GM21390 (cell line): ENCODE measurements around the gene RBMS2.
"Not testable (repeated sequence)": the region's sequence is repeated elsewhere in the genome, so short reads cannot be mapped to it uniquely, and the experiment has no call there.

ENCODE experiments used
- ATAC-seq: cut with Tn5 transposase; IDR thresholded peaks from one replicate; pipeline ENCODE4 v1.9.1; 2021; ENCODE audit not compliant: unreplicated experiment

RBMS2 gene

GRCh38 chr12:56517854-56518253, 3.8 kb upstream of the RBMS2 start:
- no peak for ATAC-seq

GRCh38 chr12:56518570-56518969, 3.0 kb upstream of the RBMS2 start:
- no peak for ATAC-seq

- ATAC-seq, result no peak
These were observed 1.6 kb upstream of the RBMS2 start for GRCh38 chr12:56520048-56520447.

- no peak for ATAC-seq
These were observed 1.1 kb upstream of the RBMS2 start for GRCh38 chr12:56520506-56520905.

GRCh38 chr12:56521209-56521589, 421 bp upstream of the RBMS2 start:
- no peak for ATAC-seq

GRCh38 chr12:56522411-56523193, 982 bp downstream of the RBMS2 start:
- no peak for ATAC-seq

- ATAC-seq, result no peak
These were observed 7.2 kb downstream of the RBMS2 start for GRCh38 chr12:56528846-56529245.

GRCh38 chr12:56529656-56530055, 8.0 kb downstream of the RBMS2 start:
- no peak for ATAC-seq

- ATAC-seq, result no peak
These were observed 8.9 kb downstream of the RBMS2 start for GRCh38 chr12:56530390-56531055.

- ATAC-seq, result no peak
These were observed 15.9 kb downstream of the RBMS2 start for GRCh38 chr12:56537546-56537945.

GRCh38 chr12:56541631-56542030, 20.0 kb downstream of the RBMS2 start:
- no peak for ATAC-seq

- no peak for ATAC-seq
These were observed 20.5 kb downstream of the RBMS2 start for GRCh38 chr12:56542164-56542563.

GRCh38 chr12:56545023-56545604, 23.5 kb downstream of the RBMS2 start:
- no peak for ATAC-seq

GRCh38 chr12:56546680-56547079, 25.1 kb downstream of the RBMS2 start:
- no peak for ATAC-seq

GRCh38 chr12:56551070-56551469, 29.4 kb downstream of the RBMS2 start:
- ATAC-seq, result no peak

- no peak for ATAC-seq
These were observed 44.0 kb downstream of the RBMS2 start for GRCh38 chr12:56565510-56566101.

GRCh38 chr12:56568146-56568545, 46.5 kb downstream of the RBMS2 start:
- ATAC-seq, result no peak

GRCh38 chr12:56571121-56571520, 49.5 kb downstream of the RBMS2 start:
- no peak for ATAC-seq

- no peak for ATAC-seq
These were observed 50.7 kb downstream of the RBMS2 start for GRCh38 chr12:56572288-56572687.

GRCh38 chr12:56574210-56574609, 52.6 kb downstream of the RBMS2 start:
- no peak for ATAC-seq

- ATAC-seq, result not testable (repeated sequence)
These were observed 55.6 kb downstream of the RBMS2 start for GRCh38 chr12:56577248-56577647.
